HG03039 (cell line): ENCODE results near the gene CCNDBP1.

ENCODE experiments used
- ATAC-seq: cut with Tn5 transposase; IDR thresholded peaks from one replicate; pipeline ENCODE4 v1.9.1; 2021; ENCODE audit warnings: mild to moderate bottlenecking, moderate library complexity; ENCODE audit not compliant: unreplicated experiment

Gene CCNDBP1

DNA sequence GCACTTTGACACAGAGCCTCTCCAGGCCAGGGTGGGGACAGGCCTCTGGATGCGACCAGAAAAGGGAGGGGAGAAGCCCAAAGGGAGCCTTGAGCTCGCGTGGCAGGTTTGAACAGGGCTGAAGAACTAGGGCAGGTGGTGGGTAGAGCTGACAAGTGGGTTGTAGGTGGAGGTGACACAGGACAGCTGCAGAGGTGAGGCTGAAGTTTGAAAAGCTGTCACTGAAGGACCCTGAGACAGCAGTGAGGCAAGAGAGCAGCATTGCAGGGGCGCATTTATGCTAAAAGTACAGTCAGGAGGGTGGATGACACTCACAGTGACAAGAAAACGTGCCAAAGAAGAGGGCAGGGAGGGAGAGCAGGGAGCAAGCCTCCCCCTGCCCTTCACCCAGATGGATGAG lies 57.4 kb downstream of the CCNDBP1 start:
- no peak for ATAC-seq

DNA sequence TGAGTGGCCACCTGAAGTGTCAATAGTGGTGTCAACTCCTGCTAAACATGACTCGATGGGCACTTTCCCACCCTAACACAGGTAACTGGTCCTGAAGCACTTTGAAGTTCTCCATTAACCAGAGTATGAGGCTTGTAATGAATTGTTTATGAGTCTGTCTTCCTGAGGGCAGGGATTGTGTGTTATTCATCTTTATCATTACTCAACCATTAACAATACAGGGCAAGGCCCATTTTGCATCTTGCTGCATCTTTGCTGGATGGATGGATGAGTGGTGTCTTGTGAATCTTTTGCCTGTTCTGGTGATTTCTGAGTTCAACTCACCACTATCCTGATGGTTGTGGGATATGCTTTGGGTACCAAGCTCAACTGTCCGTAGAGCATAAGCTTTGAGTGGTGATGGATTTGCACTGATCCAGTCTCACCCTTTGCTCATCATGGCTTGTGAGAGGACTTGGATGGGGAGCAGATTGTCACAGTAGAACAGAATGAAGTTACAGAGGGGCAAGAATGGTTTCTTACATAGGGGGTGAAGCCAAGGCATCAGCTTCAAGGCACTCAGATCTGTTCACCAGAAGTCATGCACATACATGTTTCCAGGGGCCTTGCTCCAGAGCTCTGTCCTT lies 57.9 kb downstream of the CCNDBP1 start:
- no peak for ATAC-seq

DNA sequence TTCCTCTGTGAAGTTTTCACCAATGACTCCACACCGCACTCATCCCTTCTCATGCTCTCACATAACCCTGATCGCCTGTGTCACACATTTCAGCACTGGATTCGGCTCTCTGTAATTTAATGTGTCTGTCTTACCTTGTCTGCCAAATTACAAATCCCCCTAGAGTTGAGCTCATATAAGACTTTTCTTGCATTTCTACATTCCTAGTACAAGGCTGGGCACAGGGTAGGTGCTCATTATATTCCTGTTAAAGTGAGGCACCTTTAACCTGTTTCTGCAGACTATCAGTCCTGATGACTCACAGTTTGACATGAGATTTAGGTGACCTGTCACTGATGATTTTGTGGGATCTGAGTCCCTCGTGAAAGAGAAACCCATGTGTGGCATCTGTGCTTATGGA lies 58.9 kb downstream of the CCNDBP1 start:
- no peak for ATAC-seq

DNA sequence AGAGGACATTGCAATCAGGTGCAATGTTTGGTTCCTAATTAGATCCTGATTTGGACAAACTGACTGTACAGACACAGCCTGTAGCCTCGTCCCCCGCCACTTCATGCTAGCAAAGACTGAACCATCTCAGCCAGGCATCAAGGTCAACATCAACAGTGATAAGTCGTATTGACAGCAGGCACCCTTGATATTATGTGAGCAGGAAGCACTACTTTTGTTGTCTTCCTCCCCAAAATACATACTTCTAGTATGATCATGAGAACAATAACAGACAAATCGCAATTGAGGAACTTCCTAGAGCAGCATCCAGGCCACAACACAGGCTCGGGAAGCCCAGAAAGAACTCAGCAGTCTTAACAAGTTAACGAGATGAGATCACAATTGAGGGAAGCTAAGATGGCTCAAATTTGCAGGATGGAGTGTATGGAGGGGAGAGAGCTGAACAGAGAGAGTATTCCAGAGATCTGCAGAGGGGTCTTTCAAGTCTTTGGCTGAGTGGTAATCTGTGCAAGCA lies 61.1 kb downstream of the CCNDBP1 start:
- ATAC-seq, result no peak
